RWPE1 (cell line): ENCODE measurements around the gene RAD50.

ENCODE experiments used
- CTCF ChIA-PET: fragments of 350-600 bp; sonication (Branson Sonifier 250); formaldehyde crosslinking; extraction: SDS; loops from one replicate; lab custom pipeline; 2021; lab: Yijun Ruan, JAX
- POLR2A ChIA-PET: fragments of 400-600 bp; formaldehyde crosslinking; extraction: SDS; loops from one replicate; lab custom pipeline; 2020; ENCODE audit warnings: antibody characterized with exemption; ENCODE audit not compliant: low non-redundant PET; lab: Yijun Ruan, JAX
- DNase-seq: peaks from one replicate; pipeline ENCODE4 v3.0.0; 2012; ENCODE audit warnings: low spot score
- H3K27ac ChIP-seq: fragments of 450-650 bp; 2 replicates; pipeline ENCODE4 v1.5.1; 2017
- TF ChIP-seq, protein P1 (sequence below): fragments of 450-650 bp; conservative IDR thresholded peaks from 2 replicates; pipeline ENCODE4 v1.5.1; 2017; ENCODE audit warnings: low read depth, mild to moderate bottlenecking

The RAD50 gene

DNA sequence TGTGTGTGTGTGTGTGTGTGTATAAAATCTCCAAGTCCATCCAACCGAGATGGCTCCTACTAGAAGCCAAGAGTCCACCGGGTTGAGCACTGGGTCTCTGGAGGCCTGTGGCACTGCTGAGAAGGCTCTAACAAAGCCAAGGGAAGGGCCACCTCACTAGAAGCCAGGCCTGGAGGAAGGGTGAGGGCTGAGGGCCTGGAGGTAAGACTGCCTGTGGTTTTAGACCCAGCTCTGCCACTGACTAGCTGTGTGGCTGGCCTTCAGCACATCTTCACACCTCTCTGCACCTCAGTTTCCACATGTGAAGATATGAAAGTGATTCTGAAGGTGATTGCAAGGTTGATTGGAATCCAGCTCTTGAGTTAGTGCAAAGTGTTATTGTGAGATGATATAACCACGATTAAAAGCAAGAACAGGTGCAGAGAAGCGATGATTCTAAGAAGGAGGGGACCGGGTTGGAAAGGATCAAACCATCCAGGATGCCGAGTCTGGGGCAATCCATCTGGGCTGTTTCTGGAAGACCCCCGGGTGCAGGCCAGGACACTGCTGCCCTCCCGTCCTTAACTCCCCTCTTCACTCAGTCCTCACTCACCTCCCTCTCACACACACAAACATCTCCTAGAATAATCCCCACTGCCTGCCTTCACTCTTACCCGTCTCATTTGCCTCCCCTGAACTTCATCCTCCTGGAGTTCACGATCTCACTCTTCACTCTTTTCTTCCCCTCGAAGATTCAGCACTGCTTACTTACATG, 119.3 kb downstream of the RAD50 start:
- TF ChIP-seq, protein P1, sequence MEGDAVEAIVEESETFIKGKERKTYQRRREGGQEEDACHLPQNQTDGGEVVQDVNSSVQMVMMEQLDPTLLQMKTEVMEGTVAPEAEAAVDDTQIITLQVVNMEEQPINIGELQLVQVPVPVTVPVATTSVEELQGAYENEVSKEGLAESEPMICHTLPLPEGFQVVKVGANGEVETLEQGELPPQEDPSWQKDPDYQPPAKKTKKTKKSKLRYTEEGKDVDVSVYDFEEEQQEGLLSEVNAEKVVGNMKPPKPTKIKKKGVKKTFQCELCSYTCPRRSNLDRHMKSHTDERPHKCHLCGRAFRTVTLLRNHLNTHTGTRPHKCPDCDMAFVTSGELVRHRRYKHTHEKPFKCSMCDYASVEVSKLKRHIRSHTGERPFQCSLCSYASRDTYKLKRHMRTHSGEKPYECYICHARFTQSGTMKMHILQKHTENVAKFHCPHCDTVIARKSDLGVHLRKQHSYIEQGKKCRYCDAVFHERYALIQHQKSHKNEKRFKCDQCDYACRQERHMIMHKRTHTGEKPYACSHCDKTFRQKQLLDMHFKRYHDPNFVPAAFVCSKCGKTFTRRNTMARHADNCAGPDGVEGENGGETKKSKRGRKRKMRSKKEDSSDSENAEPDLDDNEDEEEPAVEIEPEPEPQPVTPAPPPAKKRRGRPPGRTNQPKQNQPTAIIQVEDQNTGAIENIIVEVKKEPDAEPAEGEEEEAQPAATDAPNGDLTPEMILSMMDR = no peak
- POLR2A ChIA-PET = no interaction called here
- no peak for DNase-seq
- CTCF ChIA-PET = no interaction called here
- H3K27ac ChIP-seq = no peak overlapping the region

DNA sequence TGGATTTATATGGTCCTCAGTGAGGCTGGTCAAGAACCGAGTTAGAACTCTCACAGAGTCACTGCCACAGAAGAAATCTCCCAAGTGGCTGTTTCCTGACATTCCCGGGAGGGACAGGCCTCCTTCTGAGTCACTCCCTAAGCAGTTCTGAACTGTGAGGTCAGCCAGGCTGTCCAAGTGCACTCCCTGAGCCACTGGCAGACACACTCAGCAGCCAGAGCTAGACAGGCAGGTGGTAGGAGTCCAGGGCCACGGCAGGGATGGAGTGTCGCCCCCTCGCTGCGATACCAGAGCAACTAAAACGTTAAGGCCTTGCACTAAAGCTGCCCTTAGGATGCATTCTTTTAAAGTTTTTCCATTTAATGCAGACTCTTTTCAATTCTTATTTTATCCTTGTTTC, 120.4 kb downstream of the RAD50 start:
- H3K27ac ChIP-seq = 0 out of 2 replicates have a peak overlapping the region, but pooled peaks have one; percentile 27
- CTCF ChIA-PET = interaction anchor here (0.6 to 1.1 kb wide), 2 partner anchors 12 to 18 kb away, joined by 3 to 7 read pairs; no protein-coding TSS in a partner anchor
- POLR2A ChIA-PET = no interaction called here

DNA sequence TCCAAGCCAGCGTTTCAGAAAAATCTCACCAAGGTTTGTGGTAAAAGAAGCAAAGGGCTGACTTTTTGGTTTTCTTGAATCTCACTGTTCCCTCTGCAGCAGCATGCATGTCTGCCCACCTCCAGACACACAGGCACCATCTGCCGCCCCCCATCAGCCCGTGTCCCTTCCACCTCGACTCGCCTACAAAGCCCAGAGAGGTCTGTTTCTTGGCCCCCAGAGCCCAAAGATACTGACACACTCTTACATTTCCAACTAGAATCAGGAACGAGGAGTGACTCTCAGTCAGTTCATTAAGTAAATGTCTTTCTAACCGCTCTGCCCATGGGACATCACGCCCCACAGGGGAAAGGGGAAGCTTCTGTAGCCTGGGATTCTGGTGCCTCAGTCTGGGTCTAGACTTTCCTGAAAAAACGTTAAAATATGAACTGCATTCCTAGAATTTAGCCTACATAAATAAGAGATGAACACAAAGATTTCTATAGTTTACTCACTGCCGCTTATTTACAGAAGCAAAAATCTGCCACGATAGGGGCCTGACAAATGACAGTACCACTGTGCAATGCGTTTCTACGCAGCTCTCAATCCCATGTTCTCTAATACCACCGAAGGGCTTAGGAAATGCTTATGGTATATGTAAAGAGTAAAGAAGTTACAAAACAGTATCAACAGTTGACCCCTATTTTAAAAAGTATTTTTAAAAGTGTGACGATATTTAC, 121.1 kb downstream of the RAD50 start:
- no peak overlapping the region for H3K27ac ChIP-seq
- DNase-seq = no peak
- TF ChIP-seq, protein P1 = no peak
- ChIA-PET CTCF (interaction anchor here (1.1 kb wide), 1 partner anchor 17 kb away, joined by 7 read pairs; no protein-coding TSS in a partner anchor), POLR2A (no interaction called here)

More for the DNA sequence above, 120.4 kb downstream of the RAD50 start:
- peak; percentile 98 for DNase-seq
- TF ChIP-seq, protein P1 = no peak; the same call in 1 of the 2 replicates

DNA sequence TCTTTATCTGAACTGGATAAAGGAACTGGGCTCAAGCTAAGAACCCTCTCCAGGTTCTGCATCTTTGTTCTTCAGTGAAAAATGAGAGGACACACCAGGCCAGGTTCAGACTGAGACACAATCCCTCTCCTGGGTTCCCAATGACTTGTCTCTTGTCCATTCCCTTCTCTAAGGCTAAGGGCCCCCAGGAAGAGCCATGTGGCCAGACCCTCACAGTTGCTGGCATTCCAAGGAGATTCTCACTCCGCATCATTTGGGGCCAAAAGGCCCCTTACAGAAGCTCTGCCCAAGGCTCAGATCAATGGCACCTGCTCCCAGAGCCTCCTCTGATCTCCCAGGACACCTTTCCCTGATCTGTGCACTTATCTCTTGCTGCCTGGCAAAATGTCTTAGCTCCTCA, 122.0 kb downstream of the RAD50 start:
- POLR2A ChIA-PET = interaction anchor here (0.6 kb wide), 1 partner anchor 309 kb away, joined by 3 read pairs; the partner anchor contains the start of gene SLC22A5
- CTCF ChIA-PET = interaction anchor here (0.6 to 0.7 kb wide), 2 partner anchors 68 to 77 kb away, joined by 3 read pairs; no protein-coding TSS in a partner anchor
- TF ChIP-seq, protein P1 = no peak
- no peak overlapping the region for H3K27ac ChIP-seq
- DNase-seq = no peak

DNA sequence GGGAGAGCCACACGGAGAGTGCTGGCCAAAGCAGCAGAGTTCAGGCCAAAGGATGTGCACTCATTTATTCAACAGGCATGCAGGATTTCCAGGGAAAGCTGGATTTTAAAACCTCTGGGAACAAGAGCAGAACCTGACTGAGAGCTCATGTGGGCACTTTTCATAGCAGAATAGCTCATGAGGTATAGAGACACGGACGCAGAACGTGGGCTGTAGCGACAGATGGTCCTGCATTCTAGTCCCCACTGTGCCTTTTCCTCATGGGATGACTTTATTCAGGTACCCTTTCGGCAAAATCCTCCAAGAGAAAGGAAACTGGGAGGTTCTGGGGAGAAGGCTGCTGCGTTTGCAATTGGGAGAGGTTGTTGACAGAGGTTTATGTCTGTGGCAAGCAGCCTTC, 122.4 kb downstream of the RAD50 start:
- POLR2A ChIA-PET = no interaction called here
- CTCF ChIA-PET = interaction anchor here (0.5 to 0.7 kb wide), 2 partner anchors 76 to 157 kb away, joined by 3 read pairs; no protein-coding TSS in a partner anchor
- TF ChIP-seq, protein P1 = no peak
- no peak overlapping the region for H3K27ac ChIP-seq
- DNase-seq = no peak

DNA sequence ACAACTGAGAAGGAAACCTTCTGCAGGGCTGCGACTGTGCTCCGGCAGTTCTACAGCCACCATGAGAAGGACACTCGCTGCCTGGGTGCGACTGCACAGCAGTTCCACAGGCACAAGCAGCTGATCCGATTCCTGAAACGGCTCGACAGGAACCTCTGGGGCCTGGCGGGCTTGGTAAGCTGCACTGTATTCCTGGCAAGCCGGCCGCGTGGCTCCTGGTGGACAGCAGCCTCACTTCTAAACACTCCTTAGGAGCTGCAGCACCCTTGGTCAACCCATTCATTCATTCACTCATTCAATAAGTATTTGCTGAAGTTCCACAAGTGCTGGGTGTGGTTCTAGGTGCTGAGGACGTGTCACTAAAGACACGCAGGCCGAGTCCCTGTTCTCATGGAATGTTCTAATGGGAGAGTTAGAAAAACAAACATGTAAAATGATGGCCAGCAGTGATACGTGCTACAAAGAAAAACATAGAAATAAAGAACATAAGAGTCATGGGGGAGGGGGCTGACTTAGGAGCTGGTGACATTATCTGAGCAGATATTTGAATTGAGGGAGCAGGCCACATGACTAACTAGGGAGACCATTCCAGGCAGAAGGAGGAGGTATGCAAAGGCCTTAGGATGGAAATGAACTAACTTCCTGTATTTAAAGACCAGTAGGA, 123.1 kb downstream of the RAD50 start:
- POLR2A ChIA-PET = no interaction called here
- no peak overlapping the region for H3K27ac ChIP-seq
- TF ChIP-seq, protein P1 = no peak
- CTCF ChIA-PET = interaction anchor here (0.5 to 0.6 kb wide), 2 partner anchors 24 to 158 kb away, joined by 3 to 4 read pairs; no protein-coding TSS in a partner anchor
- DNase-seq = no peak
